Keratinocyte (primary cell): ENCODE data around the gene XRN2. TPM values are rescaled to one million over a fixed set of nuclear protein-coding genes. Genes with fewer than 3 reads are reported as not detected.

Experiments
- DNase-seq: peaks from one replicate; pipeline ENCODE4 v3.0.0-alpha.2; 2011; ENCODE audit warnings: low read depth, missing footprints, low spot score
- FAIRE-seq: peaks from 2 replicates; lab custom pipeline; 2011; peaks lifted over from hg19 to GRCh38; lab: Jason Lieb, UNC
- H2AFZ ChIP-seq: 2 replicates; pipeline ENCODE4 v1.6.0; 2012; ENCODE audit warnings: low read length, control low read depth, inconsistent platforms; ENCODE audit not compliant: control insufficient read depth
- H3K27ac ChIP-seq: 2 replicates; pipeline ENCODE4 v1.5.1; 2011; ENCODE audit warnings: low read length; ENCODE audit not compliant: control insufficient read depth, insufficient read depth
- H3K27me3 ChIP-seq: 3 replicates; pipeline ENCODE4 v1.6.0; 2011; ENCODE audit warnings: low read length; ENCODE audit not compliant: control insufficient read depth, insufficient read depth; ENCODE audit errors: extremely low read depth
- H3K36me3 ChIP-seq, 2 experiments: 2 replicates in 1 of 2; 3 replicates in 1 of 2; pipeline ENCODE4 v1.5.1; 2011; ENCODE audit warnings: low read length in 2 of 2, mild to moderate bottlenecking in 1 of 2; ENCODE audit not compliant: control insufficient read depth in 2 of 2, insufficient read depth in 2 of 2; ENCODE audit errors: extremely low read depth in 1 of 2
- H3K4me1 ChIP-seq: 3 replicates; pipeline ENCODE4 v1.5.1; 2011; ENCODE audit warnings: low read length; ENCODE audit not compliant: control insufficient read depth, insufficient read depth; ENCODE audit errors: extremely low read depth
- H3K4me2 ChIP-seq: 3 replicates; pipeline ENCODE4 v1.6.0; 2011; ENCODE audit warnings: low read depth, low read length; ENCODE audit not compliant: control insufficient read depth, insufficient read depth; ENCODE audit errors: extremely low read depth
- H3K4me3 ChIP-seq, 3 experiments: fragments of 200-600 bp in 1 of 3; sonication (generic) in 1 of 3; 2 replicates in 2 of 3; 3 replicates in 1 of 3; pipeline ENCODE4 v1.5.1; 2011 to 2016; ENCODE audit warnings: low read length in 3 of 3, mild to moderate bottlenecking in 3 of 3, control low read depth in 2 of 3, inconsistent platforms in 1 of 3, low read depth in 1 of 3, mixed read lengths in 1 of 3, mixed run types in 1 of 3, moderate library complexity in 1 of 3; ENCODE audit not compliant: control insufficient read depth in 2 of 3, insufficient read depth in 2 of 3; ENCODE audit errors: extremely low read depth in 1 of 3
- H3K79me2 ChIP-seq: 2 replicates; pipeline ENCODE4 v1.6.0; 2012; ENCODE audit warnings: low read length; ENCODE audit not compliant: control insufficient read depth, insufficient read depth
- H3K9ac ChIP-seq: 3 replicates; pipeline ENCODE4 v1.6.0; 2011; ENCODE audit warnings: low read length; ENCODE audit not compliant: control insufficient read depth, insufficient read depth; ENCODE audit errors: extremely low read depth
- H3K9me1 ChIP-seq: 3 replicates; pipeline ENCODE4 v1.6.0; 2011; ENCODE audit warnings: low read length; ENCODE audit not compliant: control insufficient read depth, insufficient read depth; ENCODE audit errors: extremely low read depth
- H3K9me3 ChIP-seq: 2 replicates; pipeline ENCODE4 v1.5.1; 2012; ENCODE audit warnings: low read depth, low read length; ENCODE audit not compliant: control insufficient read depth
- H4K20me1 ChIP-seq: 3 replicates; pipeline ENCODE4 v1.6.0; 2011; ENCODE audit warnings: low read length; ENCODE audit not compliant: control insufficient read depth, insufficient read depth; ENCODE audit errors: extremely low read depth
- CTCF ChIP-seq, 3 experiments: IDR thresholded peaks in 1 of 3; conservative IDR thresholded peaks in 1 of 3; optimal IDR thresholded peaks in 1 of 3; 2 replicates in 2 of 3; 3 replicates in 1 of 3; pipeline versions ENCODE3 to v1.5.1; 2011; ENCODE audit warnings: low read length in 3 of 3, mild to moderate bottlenecking in 3 of 3, moderate library complexity in 2 of 3, control low read depth in 1 of 3, inconsistent platforms in 1 of 3; ENCODE audit not compliant: insufficient read depth in 2 of 3; ENCODE audit errors: extremely low read depth in 1 of 3
- EZH2 ChIP-seq: IDR thresholded peaks from one replicate; pipeline ENCODE4 v1.6.1; 2012; ENCODE audit warnings: inconsistent platforms, mild to moderate bottlenecking, low read length, moderate library complexity
- dilution Hi-C: fragments of 300-500 bp; cut with MboI; formaldehyde crosslinking; loops from one replicate; pipeline ENCODE4 v1.7.0; 2020; ENCODE audit warnings: low sequenced_read_pairs; ENCODE audit not compliant: extremely low pct_ligation_motif_present
- polyA plus RNA-seq, 5 experiments: library from polyadenylated mRNA; depleted of rRNA in 3 of 5; stranded (reverse) in 3 of 5; stranded (forward) in 1 of 5; unstranded in 1 of 5; fragments of >200 nt; gene quantifications; 1 replicate in 1 of 5; 2 replicates in 3 of 5; 3 replicates in 1 of 5; pipeline versions ENCODE4 v1.2.1 to v1.2.3, GENCODE V29; 2011 to 2012; ENCODE audit warnings: missing spikeins in 2 of 5, low read depth in 1 of 5, low replicate concordance in 1 of 5

The XRN2 gene
- polyA plus RNA-seq, 1 donor (not counting 4 experiments of a cell fraction or from before 2014, with no cell fraction given) = 85.8 TPM

DNA sequence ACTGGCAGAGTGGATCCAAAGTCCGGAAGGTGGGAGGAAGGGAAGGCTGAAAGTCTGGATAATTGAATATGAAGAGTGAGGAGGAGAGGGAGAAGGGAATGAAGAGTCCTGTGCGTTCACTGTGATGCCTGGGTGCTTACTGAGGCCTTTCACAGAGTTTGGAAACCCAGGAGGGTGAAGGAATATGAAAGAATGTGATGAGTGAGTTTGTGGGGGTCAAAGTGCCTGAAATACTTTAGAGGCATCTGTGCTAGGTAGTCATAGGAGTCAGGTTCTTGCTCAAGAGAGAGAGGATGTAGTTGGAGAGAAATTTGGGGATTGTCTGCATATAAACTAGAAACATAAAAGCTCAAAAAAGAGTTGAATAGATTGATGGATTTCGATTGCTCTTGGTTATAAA lies 73.5 kb downstream of the XRN2 start:
- H4K20me1 ChIP-seq = no peaks in the 10 kb centered on the region
- H3K27me3 ChIP-seq = no peaks in the 10 kb centered on the region
- H3K27ac ChIP-seq = no peak overlapping the region
- FAIRE-seq = no peak
- H3K9me3 ChIP-seq = no peaks in the 10 kb centered on the region
- dilution Hi-C loops = no loop called here
- no peaks in the 10 kb centered on the region for H3K9me1 ChIP-seq
- H3K4me2 ChIP-seq = no peak overlapping the region
- peaks cover 0 to 3% of the 10 kb centered on the region in 2 experiments for H3K36me3 ChIP-seq
- H3K4me1 ChIP-seq = no peaks in the 10 kb centered on the region
- TF ChIP-seq CTCF (optimal IDR thresholded peaks at IDR 0.05 in 1 of 3, IDR thresholded peaks at IDR 0.05 in 1 of 3, conservative IDR thresholded peaks at IDR 0.05 in 1 of 3; ENCODE audit: extremely low read depth in 1 of 3, insufficient read depth in 2 of 3, low read length in 3 of 3) (no peak), EZH2 (no peak)
- H3K79me2 ChIP-seq = peaks cover 10% of the 10 kb centered on the region
- no peak for DNase-seq
- H3K4me3 ChIP-seq = no peak overlapping the region
- H3K9ac ChIP-seq = no peak overlapping the region
- no peak overlapping the region for H2AFZ ChIP-seq

GRCh38 chr20:21377701-21378100 lies 74.6 kb downstream of the XRN2 start:
- H3K4me1 ChIP-seq = no peaks in the 10 kb centered on the region
- H3K4me2 ChIP-seq = no peak overlapping the region
- no peak overlapping the region for H3K27ac ChIP-seq
- no peaks in the 10 kb centered on the region for H4K20me1 ChIP-seq
- dilution Hi-C loops = no loop called here
- no peaks in the 10 kb centered on the region for H3K9me3 ChIP-seq
- H2AFZ ChIP-seq = no peak overlapping the region
- DNase-seq (no peak), FAIRE-seq (no peak)
- no peak overlapping the region for H3K9ac ChIP-seq
- H3K79me2 ChIP-seq = peaks cover 10% of the 10 kb centered on the region
- TF ChIP-seq CTCF (optimal IDR thresholded peaks at IDR 0.05 in 1 of 3, IDR thresholded peaks at IDR 0.05 in 1 of 3, conservative IDR thresholded peaks at IDR 0.05 in 1 of 3; ENCODE audit: extremely low read depth in 1 of 3, insufficient read depth in 2 of 3, low read length in 3 of 3) (no peak), EZH2 (no peak)
- H3K36me3 ChIP-seq = peaks cover 0 to 7% of the 10 kb centered on the region in 2 experiments
- no peaks in the 10 kb centered on the region for H3K9me1 ChIP-seq
- H3K27me3 ChIP-seq = no peaks in the 10 kb centered on the region
- H3K4me3 ChIP-seq = no peak overlapping the region
